NCI-H345 treated with DMSO at 0.1 percent for 48 hours (cell line): Measurements from ENCODE around the gene SWI5.
A peak's percentile ranks its signal among the peaks of the same experiment; 100 is the strongest.
"Not testable (repeated sequence)": the region's sequence is repeated elsewhere in the genome, so short reads cannot be mapped to it uniquely, and the experiment has no call there.

Experiments used
- DNase-seq: peaks from one replicate; lab custom pipeline; 2025; ENCODE audit not compliant: unreplicated experiment; lab: John Stamatoyannopoulos, UW

SWI5 gene

DNA sequence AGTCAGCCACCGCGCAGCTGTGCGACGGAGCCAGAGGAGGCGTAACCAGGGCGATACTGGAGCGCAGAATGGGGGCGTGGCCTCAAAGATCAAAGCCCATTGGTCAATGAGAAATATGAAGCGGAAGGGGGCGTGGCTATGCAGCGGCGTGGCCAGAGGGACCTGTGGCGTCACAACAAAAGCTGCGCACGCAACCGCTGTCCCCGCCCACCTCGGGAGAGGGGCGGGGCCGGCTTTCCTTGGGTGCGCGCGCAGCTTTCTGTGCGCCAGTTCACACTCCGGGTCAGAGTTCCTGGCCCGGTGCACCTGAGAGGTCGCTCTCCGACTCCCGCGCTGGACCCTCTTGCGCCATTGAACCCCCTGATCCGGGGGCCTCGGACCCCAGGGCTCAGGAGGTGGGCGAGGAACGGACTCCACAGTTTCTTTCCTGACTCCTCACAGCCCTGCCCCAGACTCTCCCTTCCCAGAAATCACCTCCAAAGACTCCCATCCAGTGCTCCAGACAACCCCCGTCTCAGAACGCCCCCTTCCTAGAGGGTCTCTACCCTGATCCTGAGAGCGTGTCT is at the start of gene SWI5:
TSS of gene SWI5 (plus strand) at position 269 of the 566 bp plus-strand sequence.
- DNase-seq, result peak; percentile 99

DNA sequence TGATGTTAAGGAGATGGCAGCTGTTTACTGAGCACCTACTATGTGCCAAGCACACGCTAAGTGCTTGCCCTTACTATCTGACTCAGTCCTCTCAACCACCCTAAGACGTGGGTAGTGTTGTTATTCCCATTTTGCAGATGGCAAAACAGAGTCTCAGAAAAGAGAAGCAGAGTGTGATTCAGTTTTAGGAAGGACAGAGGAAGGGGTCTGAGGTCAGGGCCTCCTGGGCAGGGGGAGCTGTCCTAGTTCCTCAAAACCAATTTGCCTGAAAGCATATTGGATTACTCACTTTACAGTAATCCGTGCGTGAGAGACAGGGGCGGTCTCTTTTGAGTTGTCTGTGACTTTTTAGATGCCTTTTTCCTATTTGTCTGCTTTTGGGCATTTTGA is 49.7 kb upstream of the SWI5 start:
- no peak for DNase-seq

DNA sequence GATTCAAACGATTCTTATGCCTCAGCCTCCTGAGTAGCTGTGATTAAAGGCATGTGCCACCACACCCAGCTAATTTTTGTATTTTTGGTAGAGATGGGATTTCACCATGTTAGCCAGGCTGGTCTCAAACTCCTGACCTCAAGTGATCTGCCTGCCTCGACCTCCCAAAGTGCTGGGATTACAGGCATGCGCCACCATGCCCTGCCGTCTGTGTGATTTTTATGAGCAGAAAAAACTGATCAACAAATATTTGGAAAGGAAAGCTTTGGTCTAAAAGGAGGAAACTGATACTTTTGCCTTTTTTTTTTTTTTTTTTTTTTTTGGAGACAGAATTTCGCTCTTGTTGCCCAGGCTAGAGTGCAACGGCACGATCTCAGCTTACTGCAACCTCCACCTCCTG is 45.2 kb upstream of the SWI5 start:
- not testable (repeated sequence) for DNase-seq

DNA sequence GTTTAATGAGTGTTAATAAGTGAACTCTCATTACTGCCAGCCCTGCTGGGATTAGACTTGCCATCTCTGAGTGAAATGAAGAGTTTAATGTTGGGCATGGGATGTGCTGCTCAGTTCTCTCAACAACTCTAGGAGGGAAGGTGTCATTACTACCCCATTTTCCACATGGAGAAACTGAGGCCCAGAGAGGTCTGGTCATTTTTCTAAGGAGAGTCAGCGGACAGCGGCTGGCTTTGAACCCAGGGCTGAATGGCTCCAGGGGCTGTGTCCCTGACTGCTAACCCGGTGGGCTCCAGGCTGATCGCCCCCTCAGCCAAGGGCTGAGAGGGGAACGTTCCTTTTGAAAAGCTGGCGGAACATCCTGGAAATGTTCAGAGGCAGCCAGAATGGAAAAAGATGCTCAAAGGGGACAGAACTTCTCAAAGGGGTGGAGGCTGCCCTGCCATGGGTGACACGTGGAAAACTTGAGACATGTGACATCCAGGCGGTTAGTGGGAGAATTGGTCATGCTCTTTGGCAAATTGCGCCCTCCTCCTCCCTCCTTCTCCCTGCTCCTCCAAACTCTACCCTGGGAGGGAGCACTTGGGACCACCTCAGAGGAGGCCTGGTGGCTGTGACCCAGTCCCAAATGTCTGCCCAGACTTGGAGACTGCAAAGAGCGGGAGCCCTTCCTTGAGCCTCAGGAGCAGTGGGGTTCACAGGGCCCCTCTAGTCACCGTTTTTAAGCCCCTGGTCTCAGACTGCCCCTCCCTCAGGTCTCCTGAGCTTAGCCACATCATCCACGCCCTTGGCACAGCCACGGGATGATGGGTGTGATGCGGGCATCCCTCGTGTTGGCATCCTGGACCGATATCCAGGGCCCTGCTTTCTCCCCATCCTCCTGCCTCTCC is 44.2 kb upstream of the SWI5 start:
- no peak for DNase-seq

DNA sequence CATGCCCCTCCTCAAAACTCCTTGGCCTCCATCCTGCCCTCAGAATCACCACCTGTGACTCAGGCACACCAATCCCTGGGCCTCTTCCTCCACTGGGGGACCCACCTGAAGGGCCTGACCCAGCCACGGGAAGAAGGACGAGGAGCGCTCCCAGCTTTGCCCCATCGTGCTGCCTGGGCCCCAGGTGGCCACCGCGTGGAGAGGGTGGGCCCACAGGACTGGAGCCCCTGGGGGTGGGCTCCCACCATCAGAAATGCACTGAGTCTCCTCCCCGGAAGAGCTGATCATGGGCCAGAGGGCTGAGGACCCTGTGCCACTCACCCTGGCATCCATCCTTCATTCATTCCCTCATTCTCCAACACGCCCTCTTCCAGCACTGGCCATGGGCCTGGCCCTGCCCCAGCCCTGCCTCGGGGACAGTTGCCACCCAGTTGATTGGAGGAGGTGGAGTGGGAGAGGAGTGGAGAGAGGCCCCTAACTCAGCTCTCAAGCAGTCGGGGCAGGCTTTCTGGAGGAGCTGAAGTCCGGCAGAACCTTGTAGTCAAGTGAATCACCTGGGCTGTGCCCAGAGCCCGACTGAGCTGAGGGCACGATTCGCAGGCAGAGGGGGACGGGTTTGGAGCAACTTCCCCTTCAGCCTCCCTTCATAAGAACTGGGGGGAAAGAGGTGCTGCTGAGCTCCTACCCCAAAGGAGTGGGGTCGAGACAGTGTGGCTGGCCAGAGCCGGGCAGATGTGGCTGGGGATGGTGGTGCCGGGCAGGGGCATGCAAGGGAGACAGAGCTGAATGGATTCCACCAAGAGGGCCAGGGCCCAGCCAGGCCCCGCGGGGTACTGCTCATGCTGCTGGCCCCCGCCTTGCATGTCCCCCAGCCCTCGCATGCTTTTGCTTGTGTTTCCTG is 43.3 kb upstream of the SWI5 start:
- DNase-seq, result no peak

DNA sequence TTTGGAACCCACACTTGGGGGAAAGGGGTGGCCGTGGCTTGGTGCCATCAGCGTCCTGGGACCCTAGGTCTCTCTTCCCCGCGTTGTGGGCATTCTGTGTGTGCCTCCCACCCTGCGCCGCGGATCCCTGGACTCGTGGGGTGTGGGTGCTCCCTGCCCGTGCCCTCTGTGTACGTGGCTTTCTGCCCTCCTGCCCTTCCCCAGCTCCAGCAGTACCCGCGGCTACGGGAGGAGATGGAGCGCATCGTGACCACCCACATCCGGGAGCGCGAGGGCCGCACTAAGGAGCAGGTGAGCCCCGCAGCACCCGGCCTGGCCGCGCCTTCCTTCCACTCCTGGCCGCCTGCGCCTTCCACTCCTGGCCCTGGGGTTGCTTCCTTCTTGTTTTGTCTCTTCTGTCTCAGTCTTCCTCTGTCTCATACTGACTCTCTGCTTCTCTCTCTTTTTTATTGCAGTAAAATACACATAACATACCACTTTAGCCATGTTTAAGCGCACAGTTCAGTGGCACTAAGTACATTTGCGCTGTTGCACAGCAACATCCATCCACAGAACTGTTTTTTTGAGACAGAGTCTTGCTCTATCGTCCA is 42.2 kb upstream of the SWI5 start:
- no peak for DNase-seq

DNA sequence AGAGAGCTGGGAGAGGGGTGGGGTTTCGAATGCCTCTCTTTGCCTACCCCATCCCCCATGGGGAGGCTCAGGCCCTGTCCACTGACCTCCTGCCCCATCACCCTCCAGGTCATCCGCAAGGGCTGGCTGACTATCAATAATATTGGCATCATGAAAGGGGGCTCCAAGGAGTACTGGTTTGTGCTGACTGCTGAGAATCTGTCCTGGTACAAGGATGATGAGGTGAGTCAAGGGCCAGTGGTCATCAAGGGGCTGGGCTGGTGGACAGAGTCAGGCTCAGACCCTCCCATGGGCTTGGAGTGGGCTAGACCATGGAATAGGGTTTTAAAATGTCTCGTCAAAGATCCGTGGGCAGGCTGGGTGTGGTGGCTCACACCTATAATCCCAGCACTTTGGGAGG is 34.0 kb upstream of the SWI5 start:
- no peak for DNase-seq

DNA sequence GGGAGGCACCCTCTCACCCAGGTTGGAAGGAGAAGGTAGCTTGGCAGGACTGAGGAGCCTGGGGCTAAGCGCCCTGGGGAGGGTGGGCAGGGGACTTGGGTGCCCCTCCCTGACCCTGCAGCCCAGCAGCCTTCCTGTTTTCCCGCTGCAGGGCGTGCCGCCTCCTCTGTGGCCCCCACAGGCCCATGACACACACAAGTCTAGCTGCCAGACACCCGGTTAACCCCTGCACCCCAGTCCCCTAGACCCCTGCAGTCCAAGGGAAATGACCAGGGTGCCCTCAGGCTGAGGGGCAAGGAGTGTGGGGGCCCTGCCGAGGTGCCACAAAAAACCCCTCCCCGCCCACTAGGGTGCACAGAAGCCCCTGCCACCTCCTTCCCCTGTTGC is 33.3 kb upstream of the SWI5 start:
- no peak for DNase-seq

DNA sequence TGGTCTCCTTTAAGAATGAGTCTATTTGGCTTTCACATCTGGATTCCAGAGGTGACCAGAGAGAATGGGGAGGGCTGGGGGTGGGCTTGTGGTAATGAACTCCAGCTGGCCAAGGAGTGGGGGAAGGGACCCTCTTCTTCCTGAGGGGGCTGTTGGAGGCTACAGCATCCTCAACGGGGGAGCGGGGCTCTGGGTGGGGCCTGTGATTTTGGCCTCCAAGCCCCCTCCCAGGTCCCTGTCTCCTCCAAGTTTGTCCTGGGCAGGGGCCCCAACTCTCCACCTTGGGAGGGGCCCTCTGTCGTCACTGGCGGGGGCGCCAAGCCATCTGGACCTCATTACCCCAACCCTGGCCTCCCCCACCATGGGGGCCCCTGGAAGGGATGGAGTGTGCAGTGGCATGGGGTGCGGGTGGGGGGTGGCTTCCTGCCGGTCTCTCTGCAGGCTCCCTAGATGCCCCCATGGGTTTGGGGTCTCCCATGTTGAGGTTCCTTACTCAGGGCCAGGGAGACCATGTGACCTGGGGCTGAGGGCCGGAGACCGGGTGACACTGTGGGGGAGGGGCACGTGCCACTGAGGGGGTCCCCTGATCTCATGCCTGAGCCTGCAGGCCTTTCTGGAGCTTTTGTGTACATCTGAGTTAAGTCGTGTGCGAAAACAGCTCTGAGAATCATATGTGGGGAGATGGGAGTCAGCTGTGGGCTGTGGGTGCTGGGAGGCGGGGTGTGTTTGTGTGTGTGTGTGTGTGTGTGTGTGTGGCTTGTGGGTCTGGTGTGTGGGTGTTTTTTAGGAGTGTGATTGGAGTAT is 32.7 kb upstream of the SWI5 start:
- no peak for DNase-seq

DNA sequence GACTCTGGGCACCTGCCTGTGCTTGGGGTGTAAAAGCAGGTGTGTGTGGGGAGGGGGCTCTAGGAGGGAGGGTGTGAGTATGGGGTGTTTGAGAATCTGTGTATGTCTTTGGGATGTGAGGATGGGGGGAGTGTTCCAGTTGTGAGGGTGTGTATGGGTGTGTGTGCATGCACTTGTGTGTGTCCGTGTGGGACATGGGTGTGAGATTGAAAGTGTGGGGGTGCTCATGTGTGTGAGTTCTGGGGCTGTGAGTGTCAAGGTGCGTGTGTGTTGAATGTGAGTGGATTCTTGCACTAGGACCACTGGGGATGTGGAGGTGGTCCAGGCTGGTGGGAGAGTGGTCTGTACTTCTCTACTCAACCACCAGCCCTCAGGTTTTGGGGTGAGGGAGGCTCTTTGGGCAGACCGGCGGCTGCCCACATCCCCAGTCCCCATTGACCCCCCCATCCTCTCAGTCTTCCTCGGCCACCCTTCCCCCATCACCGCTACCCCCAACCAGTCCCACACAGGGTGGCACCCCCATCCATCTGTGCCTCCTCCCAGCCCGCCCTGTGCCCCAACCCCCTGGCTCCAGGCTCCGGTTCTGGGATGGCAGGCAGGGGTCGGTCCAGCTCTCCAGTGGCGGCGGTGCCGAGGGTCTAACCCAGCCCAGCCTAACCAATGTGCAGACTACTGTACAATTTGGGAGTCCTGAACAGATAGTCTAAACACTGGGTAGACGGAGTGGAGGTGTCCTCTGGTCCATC is 31.8 kb upstream of the SWI5 start:
- no peak for DNase-seq

DNA sequence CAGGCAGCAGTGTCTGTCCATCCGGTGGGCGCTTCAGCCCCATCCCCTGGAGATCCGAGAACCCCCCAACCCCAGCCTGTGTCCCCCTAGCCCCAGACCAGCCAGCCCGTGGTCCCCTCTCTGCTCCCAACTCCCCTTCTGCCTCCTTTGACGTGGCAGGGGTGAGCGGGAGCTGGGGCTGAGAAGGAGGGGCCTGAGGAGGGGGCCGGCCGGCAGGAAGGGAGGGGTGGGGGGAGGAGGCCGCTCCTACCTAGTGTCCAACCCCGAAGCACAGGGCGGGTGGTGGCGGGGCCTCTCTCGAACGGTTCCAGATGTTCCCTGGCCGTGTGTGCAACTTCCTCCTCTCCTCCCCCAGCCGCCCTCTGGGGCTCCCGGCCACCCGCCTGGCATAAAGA is 31.2 kb upstream of the SWI5 start:
- no peak for DNase-seq

DNA sequence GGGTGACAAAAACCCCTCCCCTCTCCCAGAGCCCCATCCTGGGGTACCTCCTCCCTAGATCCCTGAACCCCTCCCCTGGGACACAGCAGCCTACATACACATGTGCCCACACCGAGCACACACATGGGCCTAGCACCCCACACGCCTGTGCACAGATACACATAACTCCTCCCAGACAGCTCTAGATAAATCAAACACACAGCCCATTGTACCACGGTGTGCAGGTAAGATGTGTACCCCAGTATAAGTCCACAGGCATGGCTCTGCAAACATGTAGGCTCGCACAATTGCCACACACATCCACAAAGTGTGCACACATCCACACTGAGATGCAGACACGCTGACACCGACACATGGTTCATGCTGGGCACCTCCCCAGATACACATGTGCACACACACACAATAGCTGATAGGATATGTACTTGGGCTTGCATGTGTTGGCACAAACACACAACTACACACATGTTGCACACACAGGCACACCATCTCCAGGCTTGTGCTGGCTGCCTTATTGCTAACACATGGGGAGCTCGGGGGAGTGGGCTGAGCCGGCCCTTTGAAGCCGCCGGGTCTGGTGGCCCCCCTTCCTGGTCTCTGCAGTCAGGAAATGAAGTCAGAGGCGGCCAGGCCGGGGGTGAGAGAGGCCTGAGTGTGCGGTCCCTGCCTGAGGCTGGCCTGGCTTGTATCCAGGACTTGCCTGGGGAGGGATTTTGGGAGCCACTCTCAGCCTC is 30.5 kb upstream of the SWI5 start:
- DNase-seq, result no peak

DNA sequence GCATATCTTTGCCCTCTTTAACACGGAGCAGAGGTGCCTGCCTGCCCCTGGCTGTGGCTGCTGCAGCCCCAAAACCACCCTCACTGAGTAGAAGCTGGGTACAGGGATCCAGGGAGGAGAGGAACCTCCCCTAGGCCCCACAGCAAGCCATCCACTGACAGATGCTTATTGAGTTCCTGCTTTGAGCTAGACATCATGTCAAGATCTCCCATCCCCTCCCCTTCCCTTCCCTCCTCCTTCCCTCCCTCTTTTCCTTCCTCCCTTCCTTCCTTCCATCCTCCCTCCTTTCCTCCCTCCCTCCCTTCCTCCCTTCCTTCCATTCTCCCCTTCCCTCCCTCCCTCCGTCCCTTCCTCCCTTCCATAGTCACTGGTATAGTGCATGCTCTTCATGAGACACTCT is 29.6 kb upstream of the SWI5 start:
- no peak for DNase-seq

DNA sequence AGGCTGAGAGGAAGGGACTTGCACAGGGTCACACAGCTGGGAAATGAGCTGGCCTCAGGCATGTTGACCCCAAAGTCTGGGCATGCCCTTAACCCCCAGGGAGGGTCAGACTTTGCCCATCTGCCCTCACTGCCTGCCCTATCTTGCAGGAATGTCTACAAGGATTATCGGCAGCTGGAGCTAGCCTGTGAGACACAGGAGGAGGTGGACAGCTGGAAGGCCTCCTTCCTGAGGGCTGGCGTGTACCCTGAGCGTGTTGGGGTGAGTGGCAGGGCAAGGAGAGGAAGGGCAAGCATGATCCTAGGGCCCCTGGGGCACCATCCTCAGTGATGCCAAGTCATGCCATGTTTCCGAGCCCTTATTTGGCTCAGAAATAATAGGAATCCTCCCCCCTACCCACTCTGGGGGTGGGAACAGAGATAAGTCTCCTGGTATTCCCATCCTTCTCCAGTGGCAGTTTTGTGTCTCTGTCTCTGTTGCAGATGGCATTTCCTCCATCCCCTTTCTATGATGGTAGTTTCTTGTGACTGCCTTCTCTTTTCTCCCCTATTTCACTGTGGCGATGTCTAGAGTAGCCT is 28.8 kb upstream of the SWI5 start:
- DNase-seq, result no peak

DNA sequence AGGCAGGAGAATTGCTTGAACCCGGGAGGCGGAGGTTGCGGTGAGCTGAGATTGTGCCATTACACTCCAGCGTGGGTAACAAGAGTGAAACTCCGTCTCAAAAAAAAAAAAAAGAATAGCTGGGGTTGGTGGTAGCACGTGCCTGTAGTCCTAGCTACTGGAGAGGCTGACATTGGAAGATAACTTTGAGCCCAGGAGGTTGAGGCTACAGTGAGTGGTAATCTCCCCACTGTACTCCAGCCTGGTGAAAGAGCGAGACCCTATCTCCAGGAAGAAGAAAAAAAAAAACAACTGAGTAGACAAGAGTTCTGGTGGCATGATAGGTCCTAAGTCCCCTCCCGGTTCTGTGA is 26.5 kb upstream of the SWI5 start:
- no peak for DNase-seq

DNA sequence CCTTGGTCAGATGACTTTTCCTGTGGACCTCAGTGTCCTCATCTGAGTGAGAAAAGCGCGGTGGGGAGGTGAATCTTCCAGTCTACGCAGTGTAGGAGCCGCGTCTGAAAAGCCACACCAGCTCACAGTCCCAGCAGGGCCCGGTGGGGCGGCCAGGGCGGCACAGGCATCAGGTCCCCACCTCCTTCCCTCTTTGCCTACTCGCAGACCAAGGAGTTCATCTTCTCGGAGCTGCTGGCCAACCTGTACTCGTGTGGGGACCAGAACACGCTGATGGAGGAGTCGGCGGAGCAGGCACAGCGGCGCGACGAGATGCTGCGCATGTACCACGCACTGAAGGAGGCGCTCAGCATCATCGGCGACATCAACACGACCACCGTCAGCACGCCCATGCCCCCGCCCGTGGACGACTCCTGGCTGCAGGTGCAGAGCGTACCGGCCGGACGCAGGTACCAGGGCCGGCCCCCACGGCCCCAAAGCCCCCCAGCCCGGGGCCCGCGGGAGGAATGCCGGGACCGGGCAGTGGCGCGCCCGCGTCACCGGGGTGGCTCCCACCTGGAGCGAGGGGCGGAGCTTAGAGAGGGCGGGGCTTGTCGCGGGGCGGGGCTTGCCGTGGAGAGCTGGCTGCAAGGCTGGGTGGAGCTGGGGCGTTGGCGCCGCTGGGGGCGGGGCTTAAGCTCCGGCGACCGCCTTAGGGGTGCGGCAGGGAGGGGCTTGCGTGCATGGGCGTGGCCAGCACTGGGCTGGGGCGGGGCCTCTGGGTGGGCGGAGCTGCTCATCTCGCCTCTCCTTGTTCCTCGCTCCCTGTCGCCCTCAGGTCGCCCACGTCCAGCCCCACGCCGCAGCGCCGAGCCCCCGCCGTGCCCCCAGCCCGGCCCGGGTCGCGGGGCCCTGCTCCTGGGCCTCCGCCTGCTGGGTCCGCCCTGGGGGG is 25.9 kb upstream of the SWI5 start:
- DNase-seq, result no peak

DNA sequence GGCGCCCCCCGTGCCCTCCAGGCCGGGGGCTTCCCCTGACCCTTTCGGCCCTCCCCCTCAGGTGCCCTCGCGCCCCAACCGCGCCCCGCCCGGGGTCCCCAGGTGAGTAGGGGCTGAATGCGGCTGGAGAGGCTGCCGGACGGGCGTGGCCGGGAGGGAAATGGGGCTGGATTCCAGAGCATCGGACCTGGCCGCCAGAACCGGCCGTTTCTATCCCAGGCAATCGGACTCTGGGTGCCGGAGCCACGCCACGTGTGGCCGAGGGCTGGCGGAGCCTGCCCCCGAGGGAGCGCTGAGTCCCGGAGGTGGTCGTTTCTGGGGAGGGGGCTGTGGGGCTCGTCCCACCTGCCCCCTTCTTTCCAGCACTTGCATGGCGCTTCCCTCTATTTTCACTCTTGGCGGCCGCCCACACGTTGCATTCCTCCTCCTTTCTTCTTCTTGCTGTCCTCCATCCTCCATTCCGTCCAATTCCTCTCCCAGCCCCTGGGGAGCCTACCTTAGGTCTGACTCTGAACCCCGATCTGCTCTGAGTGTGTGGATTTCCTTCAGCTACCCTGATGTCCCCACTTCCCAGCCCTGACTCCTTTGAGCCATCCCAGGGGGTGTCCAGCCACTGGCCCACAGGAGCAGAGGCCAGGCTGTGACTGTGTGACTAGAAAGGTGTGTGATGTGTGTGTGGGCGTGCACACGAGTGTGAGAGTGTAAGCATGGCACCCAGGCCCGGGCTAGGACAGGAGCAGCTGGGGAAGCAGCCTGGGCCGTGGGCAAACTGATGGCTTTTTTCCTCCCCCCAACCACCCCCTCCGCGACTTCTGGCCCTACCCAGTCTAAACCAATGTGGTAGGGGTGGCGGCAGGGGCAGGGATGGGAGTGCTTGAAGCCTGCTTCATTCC is 25.0 kb upstream of the SWI5 start:
- DNase-seq, result no peak
